Frontal cortex (tissue), 4 donors: ENCODE results near the gene SMAD4. TPM values are rescaled to one million over a fixed set of nuclear protein-coding genes. Genes with fewer than 3 reads are reported as not detected.
A peak's percentile ranks its signal among the peaks of the same experiment; 100 is the strongest.
"Not testable (repeated sequence)": the region's sequence is repeated elsewhere in the genome, so short reads cannot be mapped to it uniquely, and the experiment has no call there.

Experiments used
- DNase-seq, 2 donors: peaks; one replicate each; pipeline ENCODE4 v3.0.0; 2012; ENCODE audit warnings: low spot score in 2 of 2
- FAIRE-seq: peaks from 2 replicates; lab custom pipeline; 2012; peaks lifted over from hg19 to GRCh38; lab: Jason Lieb, UNC
- total RNA-seq: library from RNA; depleted of rRNA; stranded (reverse); fragments of >200 nt; gene quantifications from one replicate; pipeline ENCODE4 v1.2.3, GENCODE V29; 2014
- donor health status: control.
- donor health status: control.
- donor health status: control.

Gene SMAD4
- total RNA-seq, 1 donor from 2014 or later: 63.2 TPM

GRCh38 chr18:51107082-51107481 lies 77.1 kb downstream of the SMAD4 start:
- FAIRE-seq (no peak), DNase-seq (no peak)

DNA sequence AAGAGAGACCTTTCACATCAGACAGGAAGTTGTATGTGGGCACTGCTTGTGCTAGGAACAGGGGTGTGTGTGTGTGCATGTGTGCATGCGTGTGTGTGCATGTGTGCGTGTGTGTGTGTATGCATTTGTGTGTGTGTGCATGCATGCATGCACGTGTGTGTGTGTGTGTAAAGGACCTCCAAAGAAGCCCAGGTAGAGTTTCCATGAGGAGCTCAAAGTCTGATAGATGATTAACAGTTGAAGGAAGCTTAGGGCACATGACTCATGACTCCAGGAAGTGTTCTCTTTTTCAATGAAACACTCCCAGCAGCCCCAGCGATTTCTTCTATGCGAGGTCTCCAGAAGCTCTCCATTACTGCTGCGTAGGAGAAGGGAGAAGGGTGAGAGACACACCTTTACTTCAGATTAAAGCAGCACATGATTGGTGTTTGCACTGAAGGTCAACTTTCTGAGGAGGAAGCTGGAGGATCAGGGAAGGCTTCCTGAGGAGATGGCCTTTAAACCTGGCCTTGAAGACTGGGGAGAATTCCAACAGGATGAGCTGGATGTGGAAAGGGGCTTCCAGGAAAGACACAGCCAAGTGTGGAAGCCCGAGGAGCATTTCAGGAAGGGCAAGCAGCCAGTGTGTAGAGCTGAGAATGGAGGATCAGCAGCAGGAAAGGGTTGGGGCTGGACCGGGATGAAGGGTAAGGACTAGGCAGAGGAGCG lies 77.7 kb downstream of the SMAD4 start:
- DNase-seq: no peak
- no peak for FAIRE-seq

- DNase-seq: no peak
- no peak for FAIRE-seq
Observed at GRCh38 chr18:51108330-51108729, 78.3 kb downstream of the SMAD4 start.

DNA sequence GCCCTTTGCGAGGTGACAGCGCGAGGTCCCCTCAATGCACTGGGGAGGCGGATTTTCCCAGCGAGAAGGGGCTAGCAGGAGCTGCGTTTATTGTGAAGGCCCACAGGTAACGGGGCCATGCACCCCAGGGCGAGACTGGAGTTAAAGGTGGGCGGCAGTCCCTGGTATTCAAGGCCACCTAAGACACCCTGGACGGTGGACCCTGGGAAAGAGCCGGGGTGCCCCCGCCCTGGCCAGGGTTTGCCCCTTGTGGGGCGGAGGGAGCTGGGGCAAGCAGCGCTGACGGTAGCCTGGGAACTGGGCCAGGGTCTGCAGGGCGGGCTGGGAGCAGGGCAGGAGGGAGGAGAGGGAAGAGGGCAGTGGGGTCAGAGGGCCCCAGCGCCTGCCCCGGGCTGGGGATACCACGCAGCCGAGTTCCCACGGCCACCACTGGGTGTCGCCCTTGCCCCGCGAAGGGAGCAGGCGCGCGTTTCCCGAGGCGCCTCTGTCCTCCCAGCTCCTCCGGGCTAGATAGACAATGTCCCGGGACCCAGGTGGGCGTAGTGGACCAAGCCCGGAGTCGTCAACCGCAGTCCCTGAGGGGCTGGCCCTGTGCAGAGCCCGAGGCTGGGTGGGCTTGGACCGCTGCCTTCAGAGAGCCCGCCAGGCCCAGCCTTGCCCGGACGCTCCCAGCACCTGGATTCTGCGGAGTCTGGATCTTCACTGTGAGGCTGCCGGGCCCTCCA lies 80.2 kb downstream of the SMAD4 start:
- FAIRE-seq (no peak), DNase-seq (peak; percentile 73 to 82)

GRCh38 chr18:51111633-51112355 lies 81.8 kb downstream of the SMAD4 start:
- not testable (repeated sequence) for DNase-seq, FAIRE-seq

- not testable (repeated sequence) for DNase-seq, FAIRE-seq
Observed at GRCh38 chr18:51116996-51117395, 87.0 kb downstream of the SMAD4 start.

DNA sequence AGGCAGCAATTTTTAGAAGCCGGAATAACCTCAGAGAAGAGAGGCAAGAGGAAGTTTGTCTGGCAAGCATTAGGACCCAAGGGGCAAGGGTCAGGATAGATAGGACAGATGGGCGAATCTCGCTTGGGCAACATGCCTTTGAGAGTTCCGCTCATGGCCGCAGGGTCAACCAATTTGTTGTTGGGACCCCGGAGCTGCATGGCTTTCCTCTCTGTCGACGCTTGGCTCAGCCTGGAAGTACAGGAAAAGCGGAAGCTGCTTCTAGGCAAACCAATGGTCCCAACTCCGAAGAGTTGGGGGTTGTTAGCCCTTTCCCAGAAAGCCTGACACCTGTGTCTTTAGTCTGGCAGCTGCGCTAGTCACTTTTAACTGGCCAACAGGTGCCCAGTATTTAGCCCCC lies 89.5 kb downstream of the SMAD4 start:
- not testable (repeated sequence) for DNase-seq, FAIRE-seq

DNA sequence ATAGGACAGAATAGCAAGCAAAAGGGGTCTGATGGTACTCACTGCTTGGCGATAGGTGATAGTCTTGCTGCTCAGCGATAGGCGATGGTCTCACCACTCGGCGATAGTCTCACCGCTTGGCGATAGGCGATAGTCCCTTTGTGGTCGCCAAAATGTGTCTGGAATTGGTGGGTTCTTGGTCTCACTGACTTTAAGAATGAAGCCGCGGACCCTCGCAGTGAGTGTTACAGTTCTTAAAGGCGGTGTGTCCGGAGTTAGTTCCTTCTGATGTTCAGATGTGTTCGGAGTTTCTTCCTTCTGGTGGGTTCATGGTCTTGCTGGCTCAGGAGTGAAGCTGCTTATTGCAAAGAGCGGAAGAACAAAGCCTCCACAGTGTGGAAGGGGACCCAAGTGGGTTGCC lies 90.0 kb downstream of the SMAD4 start:
- not testable (repeated sequence) for DNase-seq, FAIRE-seq

DNA sequence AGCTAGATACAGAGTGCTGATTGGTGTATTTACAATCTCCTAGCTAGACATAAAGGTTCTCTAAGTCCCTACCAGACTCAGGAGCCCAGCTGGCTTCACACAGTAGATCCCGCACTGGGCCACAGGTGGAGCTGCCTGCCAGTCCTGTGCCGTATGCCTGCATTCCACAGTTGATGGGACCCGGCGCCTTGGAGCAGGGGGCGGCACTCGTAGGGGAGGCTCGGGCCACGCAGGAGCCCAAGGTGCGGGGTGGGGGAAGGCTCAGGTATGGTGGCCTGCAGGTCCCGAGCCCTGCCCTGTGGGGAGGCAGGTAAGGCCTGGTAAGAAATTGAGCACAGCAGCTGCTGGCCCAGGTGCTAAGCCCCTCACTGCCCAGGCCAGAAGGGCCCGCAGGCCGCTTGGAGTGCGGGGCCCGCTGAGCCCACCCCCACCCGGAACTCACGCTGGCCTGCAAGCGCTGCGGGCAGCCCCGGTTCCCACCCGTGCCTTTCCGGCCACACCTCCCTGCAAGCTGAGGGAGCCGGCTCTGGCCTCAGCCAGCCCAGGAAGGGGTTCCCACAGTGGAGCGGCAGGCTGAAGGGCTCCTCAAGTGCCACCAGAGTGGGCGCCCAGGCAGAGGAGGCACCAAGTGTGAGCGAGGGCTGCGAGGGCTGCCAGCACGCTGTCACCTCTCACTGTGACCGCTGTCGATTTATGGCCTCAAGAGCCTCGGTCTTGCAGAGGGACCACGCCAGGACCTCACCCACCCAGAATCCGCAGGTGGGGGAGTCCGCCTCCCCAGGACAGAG lies 91.0 kb downstream of the SMAD4 start:
- no peak for FAIRE-seq
- DNase-seq: no peak

- FAIRE-seq (no peak), DNase-seq (no peak)
Observed at GRCh38 chr18:51121597-51121857, 91.5 kb downstream of the SMAD4 start.

DNA sequence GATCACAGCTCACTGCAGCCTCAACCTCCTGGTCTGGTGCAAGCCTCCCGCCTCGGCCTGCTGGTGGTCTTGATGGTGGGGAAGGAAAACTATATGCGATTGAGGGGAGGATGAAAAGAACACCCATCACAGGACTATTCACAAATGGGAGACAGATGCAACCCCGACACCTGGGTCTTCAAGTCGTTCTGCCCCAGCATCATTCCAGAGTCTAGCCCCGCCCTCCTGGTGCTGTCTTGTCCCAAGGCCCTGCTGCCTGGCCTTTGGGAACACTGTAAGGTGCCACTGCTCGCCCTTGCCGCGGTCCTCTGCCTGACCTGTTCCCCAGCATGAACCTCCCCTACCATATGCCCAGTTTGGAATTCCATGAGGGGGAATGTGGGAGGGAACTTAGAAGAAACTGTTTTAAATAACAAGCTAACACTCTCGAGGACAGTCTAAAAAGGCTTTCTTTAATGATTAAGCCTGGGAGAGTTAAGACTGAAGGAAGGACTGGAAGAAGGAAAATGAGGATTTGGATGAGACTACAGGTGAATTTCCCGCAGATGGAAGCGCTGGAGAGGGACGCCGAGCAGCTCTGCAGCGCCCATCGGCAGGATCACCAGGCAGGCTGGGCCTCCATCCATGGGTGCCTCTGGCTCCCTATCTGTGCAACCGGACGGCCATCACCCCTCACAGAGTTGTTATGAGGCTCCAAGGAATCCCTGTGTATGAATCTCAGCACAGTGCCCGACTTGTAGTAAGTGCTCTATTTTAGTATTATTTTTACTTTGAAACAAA lies 92.4 kb downstream of the SMAD4 start:
- FAIRE-seq (no peak), DNase-seq (no peak)

DNA sequence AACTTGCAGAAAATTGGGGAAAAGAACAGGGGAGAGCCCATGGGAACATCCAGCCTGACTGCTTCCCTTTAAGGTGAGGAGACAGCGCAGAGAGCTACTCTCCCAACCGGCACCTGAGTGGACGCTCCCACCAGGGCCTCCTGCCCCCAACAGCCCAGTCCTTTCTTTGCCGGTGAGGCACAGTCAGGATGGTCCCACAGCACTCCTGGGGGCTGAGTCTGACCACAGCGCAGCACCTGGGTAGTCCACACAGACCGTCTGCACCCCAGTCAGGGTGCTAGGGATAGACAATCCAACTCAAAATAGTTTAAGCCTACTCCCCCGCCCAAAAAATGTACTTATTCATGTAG lies 93.0 kb downstream of the SMAD4 start:
- DNase-seq: no peak
- no peak for FAIRE-seq

- FAIRE-seq: no peak
- no peak for DNase-seq
Observed at GRCh38 chr18:51123481-51123880, 93.5 kb downstream of the SMAD4 start.

GRCh38 chr18:51123936-51124486 lies 94.0 kb downstream of the SMAD4 start:
- DNase-seq (no peak), FAIRE-seq (no peak)

- DNase-seq (no peak), FAIRE-seq (no peak)
Observed at GRCh38 chr18:51125976-51126375, 96.0 kb downstream of the SMAD4 start.

DNA sequence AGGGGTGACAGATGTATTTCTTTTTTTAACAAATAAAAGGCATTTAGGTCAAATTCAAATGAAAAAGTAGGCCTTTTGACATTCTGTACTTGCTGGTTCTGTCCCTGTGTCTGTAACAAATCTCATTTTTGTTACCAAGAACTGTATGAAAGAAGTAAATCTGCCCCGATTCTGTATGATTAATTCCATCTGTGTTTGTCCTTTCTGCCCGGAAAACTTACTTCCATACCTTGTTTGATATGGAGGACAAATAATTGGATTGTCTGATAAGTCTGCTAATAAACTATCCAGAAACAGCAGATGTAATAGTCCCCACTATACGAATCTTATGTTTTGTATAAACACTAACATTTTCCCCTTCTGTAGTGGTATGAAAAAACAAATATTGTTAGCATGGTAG lies 97.7 kb downstream of the SMAD4 start:
- no peak for FAIRE-seq
- no peak for DNase-seq

GRCh38 chr18:51128533-51128932 lies 98.5 kb downstream of the SMAD4 start:
- DNase-seq (no peak), FAIRE-seq (no peak)

GRCh38 chr18:51132256-51132935 lies 102.4 kb downstream of the SMAD4 start:
- FAIRE-seq (no peak), DNase-seq (no peak)
